ENCODE measurements around the gene SAFB2.

Gene SAFB2

GRCh38 chr19:5590151-5590864, 32.3 kb downstream of the SAFB2 start:
- H3K4me3 ChIP-seq (ENCODE audit: low read depth, low read length): no peak overlapping the region
- TF ChIP-seq, protein P1, sequence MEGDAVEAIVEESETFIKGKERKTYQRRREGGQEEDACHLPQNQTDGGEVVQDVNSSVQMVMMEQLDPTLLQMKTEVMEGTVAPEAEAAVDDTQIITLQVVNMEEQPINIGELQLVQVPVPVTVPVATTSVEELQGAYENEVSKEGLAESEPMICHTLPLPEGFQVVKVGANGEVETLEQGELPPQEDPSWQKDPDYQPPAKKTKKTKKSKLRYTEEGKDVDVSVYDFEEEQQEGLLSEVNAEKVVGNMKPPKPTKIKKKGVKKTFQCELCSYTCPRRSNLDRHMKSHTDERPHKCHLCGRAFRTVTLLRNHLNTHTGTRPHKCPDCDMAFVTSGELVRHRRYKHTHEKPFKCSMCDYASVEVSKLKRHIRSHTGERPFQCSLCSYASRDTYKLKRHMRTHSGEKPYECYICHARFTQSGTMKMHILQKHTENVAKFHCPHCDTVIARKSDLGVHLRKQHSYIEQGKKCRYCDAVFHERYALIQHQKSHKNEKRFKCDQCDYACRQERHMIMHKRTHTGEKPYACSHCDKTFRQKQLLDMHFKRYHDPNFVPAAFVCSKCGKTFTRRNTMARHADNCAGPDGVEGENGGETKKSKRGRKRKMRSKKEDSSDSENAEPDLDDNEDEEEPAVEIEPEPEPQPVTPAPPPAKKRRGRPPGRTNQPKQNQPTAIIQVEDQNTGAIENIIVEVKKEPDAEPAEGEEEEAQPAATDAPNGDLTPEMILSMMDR (IDR thresholded peaks at IDR 0.05; ENCODE audit: low read depth, low read length): no peak

- no peak overlapping the region for H3K4me3 ChIP-seq (ENCODE audit: low read depth, low read length)
- TF ChIP-seq, protein P1 (IDR thresholded peaks at IDR 0.05; ENCODE audit: low read depth, low read length): no peak
Observed at GRCh38 chr19:5588906-5589676, 33.5 kb downstream of the SAFB2 start.

- TF ChIP-seq, protein P1 (IDR thresholded peaks at IDR 0.05; ENCODE audit: low read depth, low read length): no peak
- no peak overlapping the region for H3K4me3 ChIP-seq (ENCODE audit: low read depth, low read length)
Observed at GRCh38 chr19:5588441-5588840, 34.1 kb downstream of the SAFB2 start.

- TF ChIP-seq, protein P1 (IDR thresholded peaks at IDR 0.05; ENCODE audit: low read depth, low read length): no peak
- no peak overlapping the region for H3K4me3 ChIP-seq (ENCODE audit: low read depth, low read length)
Observed at GRCh38 chr19:5587661-5588060, 34.9 kb downstream of the SAFB2 start.

DNA sequence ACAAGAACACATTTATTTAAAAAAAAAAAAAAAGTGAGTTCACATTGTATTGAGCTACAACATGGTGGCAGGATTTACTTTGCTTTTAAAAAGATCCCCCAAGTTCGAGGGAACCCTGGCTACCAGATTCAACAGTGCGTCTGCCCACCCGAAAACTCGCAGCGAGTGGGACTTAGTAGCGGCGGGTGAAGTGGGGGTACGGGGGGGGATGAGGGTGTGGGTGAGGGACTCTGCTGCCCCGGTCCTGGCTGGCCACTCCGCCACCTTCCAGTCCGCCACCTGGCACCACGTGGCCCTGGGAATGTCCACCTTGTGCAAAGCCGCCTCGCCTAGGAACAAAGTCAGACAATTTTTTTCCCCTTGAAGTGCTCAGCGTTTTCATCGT, 35.5 kb downstream of the SAFB2 start:
- no peak overlapping the region for H3K4me3 ChIP-seq (ENCODE audit: low read depth, low read length)
- TF ChIP-seq, protein P1 (IDR thresholded peaks at IDR 0.05; ENCODE audit: low read depth, low read length): no peak

DNA sequence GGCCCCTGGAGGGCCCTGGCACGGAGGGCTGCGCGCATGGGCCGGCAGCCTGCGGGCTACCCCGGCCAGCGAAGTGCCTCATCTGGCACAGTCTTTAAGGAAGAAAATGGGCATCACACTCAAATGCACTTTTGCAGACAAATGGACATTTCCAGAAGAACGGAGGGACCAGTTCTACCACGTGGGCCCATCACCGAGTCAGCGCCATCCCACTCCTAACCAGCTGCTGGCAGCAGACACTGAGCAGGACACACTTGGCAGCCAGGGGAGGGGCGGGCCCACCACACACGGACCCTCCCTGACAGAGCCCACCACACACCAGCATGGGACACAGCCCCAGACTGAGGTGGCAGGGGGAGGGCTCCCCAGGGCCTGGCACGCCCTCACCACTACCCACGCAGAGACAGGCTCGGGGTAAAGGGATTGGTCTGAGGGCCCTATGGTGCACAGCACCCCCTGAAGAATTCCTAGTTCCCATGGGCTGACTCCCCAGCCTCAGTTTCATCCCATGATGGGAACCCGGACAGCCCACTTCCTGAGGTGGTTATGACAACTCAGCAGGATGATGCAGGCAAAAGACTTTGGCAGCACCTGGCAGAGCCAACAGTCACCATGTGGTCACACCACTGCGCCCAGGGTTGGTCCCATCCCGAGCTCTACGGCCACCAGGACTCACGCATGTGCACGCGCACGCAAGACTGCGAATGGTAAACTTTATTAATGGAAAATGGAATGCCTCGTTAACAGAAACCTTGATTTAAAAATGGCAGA, 36.1 kb downstream of the SAFB2 start:
- no peak overlapping the region for H3K4me3 ChIP-seq (ENCODE audit: low read depth, low read length)
- TF ChIP-seq, protein P1 (IDR thresholded peaks at IDR 0.05; ENCODE audit: low read depth, low read length): no peak

Measured in WI38 (cell line).